NCI-H446 (cell line): ENCODE measurements around the gene FAM3D.

Experiments
- DNase-seq, 2 experiments: peaks; one replicate each; lab custom pipeline; 2025; lab: John Stamatoyannopoulos, UW

Gene FAM3D

GRCh38 chr3:58594117-58594516 is 72.5 kb downstream of the FAM3D start:
- no peak for DNase-seq

GRCh38 chr3:58591517-58592510 is 74.8 kb downstream of the FAM3D start:
- no peak for DNase-seq

- DNase-seq = no peak
These were observed 78.5 kb downstream of the FAM3D start for GRCh38 chr3:58588030-58588614.

DNA sequence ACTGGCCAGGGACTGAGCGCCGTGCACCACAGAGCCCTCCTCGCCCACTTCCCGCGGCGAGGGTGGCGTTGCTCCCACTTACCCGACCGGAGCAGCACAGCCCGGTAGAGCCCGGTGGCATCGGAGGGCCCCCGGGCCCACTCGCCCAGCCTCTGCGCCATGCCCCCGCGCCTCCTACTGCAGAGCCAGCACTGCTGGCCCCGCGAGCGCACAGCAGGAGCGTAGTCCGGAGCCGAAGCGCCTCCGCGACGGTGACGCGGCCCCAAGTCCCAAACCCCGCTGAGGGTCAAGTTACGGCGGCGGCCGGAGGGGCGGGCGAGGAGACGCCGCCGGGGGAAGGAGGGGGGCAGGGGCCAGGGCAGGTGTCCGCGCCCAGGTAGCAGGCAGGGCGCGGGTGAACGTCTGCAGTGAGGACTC is 79.8 kb downstream of the FAM3D start:
- no peak for DNase-seq

- peak in 1 of 2 experiments; percentile 6 for DNase-seq
These were observed 80.6 kb downstream of the FAM3D start for GRCh38 chr3:58585994-58586393.

- peak in 1 of 2 experiments; percentile 50 for DNase-seq
These were observed 81.4 kb downstream of the FAM3D start for GRCh38 chr3:58585005-58585786.

GRCh38 chr3:58584690-58585004 is 81.9 kb downstream of the FAM3D start:
- DNase-seq = no peak
